OCI-LY1 (cell line): ENCODE results near the gene CCNY.

ENCODE experiments used
- H2AFZ ChIP-seq: fragments of 200-600 bp; sonication (generic), shearing (Covaris generic); 2 replicates; pipeline ENCODE4 v1.6.0; 2014; ENCODE audit warnings: antibody characterized with exemption, mild to moderate bottlenecking, low read length
- H3F3A ChIP-seq: fragments of 200-600 bp; sonication (generic), shearing (Covaris generic); 2 replicates; pipeline ENCODE4 v1.6.0; 2014; ENCODE audit warnings: mild to moderate bottlenecking, antibody characterized with exemption, low read length, moderate library complexity; ENCODE audit not compliant: insufficient read depth
- H3K27ac ChIP-seq: fragments of 200-600 bp; sonication (generic); 2 replicates; pipeline ENCODE4 v1.5.1; 2014; ENCODE audit warnings: low read length, mixed run types, mild to moderate bottlenecking, low read depth; ENCODE audit not compliant: poor library complexity, severe bottlenecking
- H3K27me3 ChIP-seq: fragments of 200-600 bp; sonication (generic); 2 replicates; pipeline ENCODE4 v1.6.0; 2014; ENCODE audit warnings: antibody characterized with exemption, mild to moderate bottlenecking, low read length, moderate library complexity; ENCODE audit not compliant: insufficient read depth
- H3K36me3 ChIP-seq: fragments of 200-600 bp; sonication (generic); 2 replicates; pipeline ENCODE4 v1.6.1; 2014; ENCODE audit warnings: mild to moderate bottlenecking, antibody characterized with exemption, low read length, moderate library complexity, mixed read lengths; ENCODE audit not compliant: insufficient read depth
- H3K4me1 ChIP-seq: fragments of 200-600 bp; sonication (generic); 2 replicates; pipeline ENCODE4 v1.5.1; 2014; ENCODE audit warnings: mild to moderate bottlenecking, low read length, moderate library complexity; ENCODE audit not compliant: insufficient read depth, severe bottlenecking
- H3K4me2 ChIP-seq: fragments of 200-600 bp; sonication (generic), shearing (Covaris generic); 2 replicates; pipeline ENCODE4 v1.6.1; 2014; ENCODE audit warnings: low read length
- H3K4me3 ChIP-seq: fragments of 200-600 bp; sonication (generic); 2 replicates; pipeline ENCODE4 v1.5.1; 2014; ENCODE audit warnings: low read length, low read depth, mild to moderate bottlenecking, mixed read lengths; ENCODE audit not compliant: poor library complexity, severe bottlenecking
- H3K79me2 ChIP-seq: fragments of 200-600 bp; shearing (Covaris generic); 2 replicates; pipeline ENCODE4 v1.6.1; 2016; ENCODE audit warnings: mixed run types, low read length, mixed read lengths; ENCODE audit not compliant: insufficient read depth
- H3K9ac ChIP-seq: fragments of 200-600 bp; sonication (generic), shearing (Covaris generic); 2 replicates; pipeline ENCODE4 v1.6.1; 2014; ENCODE audit warnings: mild to moderate bottlenecking, low read length, mixed read lengths
- H3K9me2 ChIP-seq: fragments of 200-600 bp; sonication (generic), shearing (Covaris generic); 2 replicates; pipeline ENCODE4 v1.6.1; 2014; ENCODE audit warnings: low read depth, mild to moderate bottlenecking, low read length, mixed read lengths
- H3K9me3 ChIP-seq: fragments of 200-600 bp; shearing (Covaris generic); 2 replicates; pipeline ENCODE4 v1.6.1; 2014; ENCODE audit warnings: low read length, mixed read lengths
- H4K20me1 ChIP-seq: fragments of 200-600 bp; sonication (generic), shearing (Covaris generic); 2 replicates; pipeline ENCODE4 v1.6.0; 2016; ENCODE audit warnings: mild to moderate bottlenecking, low read length; ENCODE audit not compliant: insufficient read depth
- CTCF ChIP-seq: fragments of 200-600 bp; sonication (generic), shearing (Covaris generic); IDR thresholded peaks from 2 replicates; pipeline ENCODE4 v1.5.1; 2017; ENCODE audit warnings: mild to moderate bottlenecking, antibody characterized with exemption, low read length, moderate library complexity, mixed read lengths
- EZH2 ChIP-seq: fragments of 200-600 bp; sonication (generic), shearing (Covaris generic); IDR thresholded peaks from 2 replicates; pipeline ENCODE4 v1.8.0; 2017; ENCODE audit warnings: borderline replicate concordance, mixed run types, mild to moderate bottlenecking, antibody characterized with exemption, low read length, moderate library complexity, mixed read lengths

CCNY gene

GRCh38 chr10:35363587-35363986 lies 27.3 kb downstream of the CCNY start:
- Histone ChIP-seq H3K9ac (no peak overlapping the region), H2AFZ (no peak overlapping the region), H3K4me2 (no peak overlapping the region), H3K36me3 (no peaks in the 10 kb centered on the region), H3K9me3 (no peaks in the 10 kb centered on the region), H3K27ac (no peak overlapping the region), H4K20me1 (no peaks in the 10 kb centered on the region; the same call in 1 of the 2 replicates), H3K79me2 (no peaks in the 10 kb centered on the region), H3K27me3 (peaks cover 4% of the 10 kb centered on the region; the same call in 1 of the 2 replicates), H3K9me2 (no peaks in the 10 kb centered on the region), H3F3A (no peaks in the 10 kb centered on the region), H3K4me1 (no peaks in the 10 kb centered on the region), H3K4me3 (no peak overlapping the region)
- TF ChIP-seq CTCF (no peak), EZH2 (no peak)

GRCh38 chr10:35364808-35365207 lies 28.5 kb downstream of the CCNY start:
- no peaks in the 10 kb centered on the region for H3K9me3 ChIP-seq
- no peaks in the 10 kb centered on the region for H3K79me2 ChIP-seq
- H3K9ac ChIP-seq: no peak overlapping the region
- no peaks in the 10 kb centered on the region; the same call in 1 of the 2 replicates for H4K20me1 ChIP-seq
- H3F3A ChIP-seq: no peaks in the 10 kb centered on the region
- H3K9me2 ChIP-seq: no peaks in the 10 kb centered on the region
- H2AFZ ChIP-seq: no peak overlapping the region
- H3K27me3 ChIP-seq: peaks cover 4% of the 10 kb centered on the region; the same call in 1 of the 2 replicates
- no peaks in the 10 kb centered on the region for H3K4me1 ChIP-seq
- no peak overlapping the region for H3K4me3 ChIP-seq
- TF ChIP-seq CTCF (no peak), EZH2 (no peak)
- H3K4me2 ChIP-seq: no peak overlapping the region
- H3K27ac ChIP-seq: no peak overlapping the region
- H3K36me3 ChIP-seq: no peaks in the 10 kb centered on the region

DNA sequence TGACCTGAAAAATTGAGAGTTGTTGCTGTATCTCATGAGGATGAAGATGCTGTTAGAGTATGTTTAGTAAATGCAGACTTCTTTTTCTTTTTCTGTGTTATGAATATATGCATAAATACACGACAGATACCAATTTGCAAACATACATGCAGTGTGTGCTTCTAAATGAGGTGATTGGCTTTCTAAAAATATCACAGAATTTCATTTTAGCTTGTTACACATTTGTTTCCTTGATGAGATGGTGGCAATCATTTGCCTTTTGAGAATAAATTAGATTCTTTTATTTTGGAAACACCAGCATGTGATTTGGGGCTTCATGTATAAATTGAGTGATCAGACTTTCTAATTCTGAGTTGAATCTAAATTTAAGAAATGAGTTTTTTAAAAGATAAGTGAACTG lies 29.7 kb downstream of the CCNY start:
- Histone ChIP-seq H2AFZ (no peak overlapping the region), H3K27me3 (peaks cover 4% of the 10 kb centered on the region; the same call in 1 of the 2 replicates), H3K36me3 (no peaks in the 10 kb centered on the region), H3K9me2 (no peaks in the 10 kb centered on the region), H3K27ac (no peak overlapping the region), H3K9me3 (no peaks in the 10 kb centered on the region), H4K20me1 (no peaks in the 10 kb centered on the region; the same call in 1 of the 2 replicates), H3K4me2 (no peak overlapping the region), H3K79me2 (no peaks in the 10 kb centered on the region), H3F3A (no peaks in the 10 kb centered on the region), H3K4me1 (no peaks in the 10 kb centered on the region), H3K9ac (no peak overlapping the region), H3K4me3 (no peak overlapping the region)
- TF ChIP-seq EZH2 (no peak), CTCF (no peak)
